Keratinocyte (primary cell): ENCODE data around the gene WDR93. TPM values are rescaled to one million over a fixed set of nuclear protein-coding genes. Genes with fewer than 3 reads are reported as not detected.

Experiments used
- DNase-seq: peaks from one replicate; pipeline ENCODE4 v3.0.0-alpha.2; 2011; ENCODE audit warnings: low read depth, missing footprints, low spot score
- FAIRE-seq: peaks from 2 replicates; lab custom pipeline; 2011; peaks lifted over from hg19 to GRCh38; lab: Jason Lieb, UNC
- H2AFZ ChIP-seq: 2 replicates; pipeline ENCODE4 v1.6.0; 2012; ENCODE audit warnings: low read length, control low read depth, inconsistent platforms; ENCODE audit not compliant: control insufficient read depth
- H3K27ac ChIP-seq: 2 replicates; pipeline ENCODE4 v1.5.1; 2011; ENCODE audit warnings: low read length; ENCODE audit not compliant: control insufficient read depth, insufficient read depth
- H3K27me3 ChIP-seq: 3 replicates; pipeline ENCODE4 v1.6.0; 2011; ENCODE audit warnings: low read length; ENCODE audit not compliant: control insufficient read depth, insufficient read depth; ENCODE audit errors: extremely low read depth
- H3K36me3 ChIP-seq, 2 experiments: 2 replicates in 1 of 2; 3 replicates in 1 of 2; pipeline ENCODE4 v1.5.1; 2011; ENCODE audit warnings: low read length in 2 of 2, mild to moderate bottlenecking in 1 of 2; ENCODE audit not compliant: control insufficient read depth in 2 of 2, insufficient read depth in 2 of 2; ENCODE audit errors: extremely low read depth in 1 of 2
- H3K4me1 ChIP-seq: 3 replicates; pipeline ENCODE4 v1.5.1; 2011; ENCODE audit warnings: low read length; ENCODE audit not compliant: control insufficient read depth, insufficient read depth; ENCODE audit errors: extremely low read depth
- H3K4me2 ChIP-seq: 3 replicates; pipeline ENCODE4 v1.6.0; 2011; ENCODE audit warnings: low read depth, low read length; ENCODE audit not compliant: control insufficient read depth, insufficient read depth; ENCODE audit errors: extremely low read depth
- H3K4me3 ChIP-seq, 3 experiments: fragments of 200-600 bp in 1 of 3; sonication (generic) in 1 of 3; 2 replicates in 2 of 3; 3 replicates in 1 of 3; pipeline ENCODE4 v1.5.1; 2011 to 2016; ENCODE audit warnings: low read length in 3 of 3, mild to moderate bottlenecking in 3 of 3, control low read depth in 2 of 3, inconsistent platforms in 1 of 3, low read depth in 1 of 3, mixed read lengths in 1 of 3, mixed run types in 1 of 3, moderate library complexity in 1 of 3; ENCODE audit not compliant: control insufficient read depth in 2 of 3, insufficient read depth in 2 of 3; ENCODE audit errors: extremely low read depth in 1 of 3
- H3K79me2 ChIP-seq: 2 replicates; pipeline ENCODE4 v1.6.0; 2012; ENCODE audit warnings: low read length; ENCODE audit not compliant: control insufficient read depth, insufficient read depth
- H3K9ac ChIP-seq: 3 replicates; pipeline ENCODE4 v1.6.0; 2011; ENCODE audit warnings: low read length; ENCODE audit not compliant: control insufficient read depth, insufficient read depth; ENCODE audit errors: extremely low read depth
- H3K9me1 ChIP-seq: 3 replicates; pipeline ENCODE4 v1.6.0; 2011; ENCODE audit warnings: low read length; ENCODE audit not compliant: control insufficient read depth, insufficient read depth; ENCODE audit errors: extremely low read depth
- H3K9me3 ChIP-seq: 2 replicates; pipeline ENCODE4 v1.5.1; 2012; ENCODE audit warnings: low read depth, low read length; ENCODE audit not compliant: control insufficient read depth
- H4K20me1 ChIP-seq: 3 replicates; pipeline ENCODE4 v1.6.0; 2011; ENCODE audit warnings: low read length; ENCODE audit not compliant: control insufficient read depth, insufficient read depth; ENCODE audit errors: extremely low read depth
- EZH2 ChIP-seq: IDR thresholded peaks from one replicate; pipeline ENCODE4 v1.6.1; 2012; ENCODE audit warnings: inconsistent platforms, mild to moderate bottlenecking, low read length, moderate library complexity
- dilution Hi-C: fragments of 300-500 bp; cut with MboI; formaldehyde crosslinking; loops from one replicate; pipeline ENCODE4 v1.7.0; 2020; ENCODE audit warnings: low sequenced_read_pairs; ENCODE audit not compliant: extremely low pct_ligation_motif_present
- polyA plus RNA-seq, 5 experiments: library from polyadenylated mRNA; depleted of rRNA in 3 of 5; stranded (reverse) in 3 of 5; stranded (forward) in 1 of 5; unstranded in 1 of 5; fragments of >200 nt; gene quantifications; 1 replicate in 1 of 5; 2 replicates in 3 of 5; 3 replicates in 1 of 5; pipeline versions ENCODE4 v1.2.1 to v1.2.3, GENCODE V29; 2011 to 2012; ENCODE audit warnings: missing spikeins in 2 of 5, low read depth in 1 of 5, low replicate concordance in 1 of 5
- TF ChIP-seq, protein P1 (sequence below), 3 experiments: IDR thresholded peaks in 1 of 3; conservative IDR thresholded peaks in 1 of 3; optimal IDR thresholded peaks in 1 of 3; 2 replicates in 2 of 3; 3 replicates in 1 of 3; pipeline versions ENCODE3 to v1.5.1; 2011; ENCODE audit warnings: low read length in 3 of 3, mild to moderate bottlenecking in 3 of 3, moderate library complexity in 2 of 3, control low read depth in 1 of 3, inconsistent platforms in 1 of 3; ENCODE audit not compliant: insufficient read depth in 2 of 3; ENCODE audit errors: extremely low read depth in 1 of 3

Gene WDR93
- polyA plus RNA-seq, 1 donor (not counting 4 experiments of a cell fraction or from before 2014, with no cell fraction given): 0.05 TPM

DNA sequence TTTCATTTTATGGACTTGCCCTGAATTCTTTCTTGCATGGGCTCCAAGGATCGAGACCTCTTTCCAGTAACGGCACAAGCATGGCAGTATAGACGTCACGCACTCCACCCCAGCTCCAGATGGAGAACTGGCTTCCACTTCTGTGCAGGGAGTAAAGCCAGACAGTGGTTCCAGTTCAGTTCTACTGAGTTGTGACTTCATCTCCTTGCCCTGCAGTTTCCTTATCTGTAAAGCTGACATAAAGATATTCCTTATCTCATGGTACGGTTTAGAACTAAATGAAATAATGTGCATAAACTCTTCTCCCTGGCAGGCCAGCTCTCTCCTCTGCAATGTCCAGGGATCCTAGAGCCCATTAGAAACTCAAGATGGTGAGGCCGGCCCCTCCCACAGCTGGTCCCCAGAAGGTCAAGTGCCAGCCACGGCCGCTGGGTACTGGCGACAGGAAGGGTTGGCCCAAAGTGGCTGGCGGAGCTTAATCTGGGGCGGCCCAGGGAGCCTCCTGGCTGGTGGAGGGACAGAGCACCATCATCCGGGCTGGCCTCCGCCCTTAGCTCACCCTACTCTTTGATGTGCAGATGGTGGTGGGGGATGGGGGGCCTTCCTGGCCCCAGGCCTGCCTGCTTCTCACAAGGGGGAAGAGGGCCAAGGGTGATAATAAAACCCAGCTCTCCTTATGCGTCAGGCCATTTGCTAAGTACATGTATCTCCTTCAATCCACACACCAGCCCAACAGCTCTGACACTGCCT lies 92.7 kb downstream of the WDR93 start:
- Histone ChIP-seq H2AFZ (peak overlapping the region; percentile 30), H3K9ac (no peak overlapping the region), H3K27ac (peak overlapping the region; percentile 99), H3K4me2 (peak overlapping the region; percentile 22), H3K9me1 (peaks cover 2% of the 10 kb centered on the region), H4K20me1 (no peaks in the 10 kb centered on the region), H3K9me3 (no peaks in the 10 kb centered on the region), H3K27me3 (no peaks in the 10 kb centered on the region), H3K4me1 (peaks cover 34% of the 10 kb centered on the region), H3K36me3 (no peaks in the 10 kb centered on the region), H3K79me2 (no peaks in the 10 kb centered on the region), H3K4me3 (no peak overlapping the region)
- TF ChIP-seq, protein P1, sequence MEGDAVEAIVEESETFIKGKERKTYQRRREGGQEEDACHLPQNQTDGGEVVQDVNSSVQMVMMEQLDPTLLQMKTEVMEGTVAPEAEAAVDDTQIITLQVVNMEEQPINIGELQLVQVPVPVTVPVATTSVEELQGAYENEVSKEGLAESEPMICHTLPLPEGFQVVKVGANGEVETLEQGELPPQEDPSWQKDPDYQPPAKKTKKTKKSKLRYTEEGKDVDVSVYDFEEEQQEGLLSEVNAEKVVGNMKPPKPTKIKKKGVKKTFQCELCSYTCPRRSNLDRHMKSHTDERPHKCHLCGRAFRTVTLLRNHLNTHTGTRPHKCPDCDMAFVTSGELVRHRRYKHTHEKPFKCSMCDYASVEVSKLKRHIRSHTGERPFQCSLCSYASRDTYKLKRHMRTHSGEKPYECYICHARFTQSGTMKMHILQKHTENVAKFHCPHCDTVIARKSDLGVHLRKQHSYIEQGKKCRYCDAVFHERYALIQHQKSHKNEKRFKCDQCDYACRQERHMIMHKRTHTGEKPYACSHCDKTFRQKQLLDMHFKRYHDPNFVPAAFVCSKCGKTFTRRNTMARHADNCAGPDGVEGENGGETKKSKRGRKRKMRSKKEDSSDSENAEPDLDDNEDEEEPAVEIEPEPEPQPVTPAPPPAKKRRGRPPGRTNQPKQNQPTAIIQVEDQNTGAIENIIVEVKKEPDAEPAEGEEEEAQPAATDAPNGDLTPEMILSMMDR (optimal IDR thresholded peaks at IDR 0.05 in 1 of 3, IDR thresholded peaks at IDR 0.05 in 1 of 3, conservative IDR thresholded peaks at IDR 0.05 in 1 of 3; ENCODE audit: extremely low read depth in 1 of 3, insufficient read depth in 2 of 3, low read length in 3 of 3): no peak
- TF ChIP-seq EZH2: no peak
- dilution Hi-C loops: no loop called here
- DNase-seq (no peak), FAIRE-seq (no peak)

DNA sequence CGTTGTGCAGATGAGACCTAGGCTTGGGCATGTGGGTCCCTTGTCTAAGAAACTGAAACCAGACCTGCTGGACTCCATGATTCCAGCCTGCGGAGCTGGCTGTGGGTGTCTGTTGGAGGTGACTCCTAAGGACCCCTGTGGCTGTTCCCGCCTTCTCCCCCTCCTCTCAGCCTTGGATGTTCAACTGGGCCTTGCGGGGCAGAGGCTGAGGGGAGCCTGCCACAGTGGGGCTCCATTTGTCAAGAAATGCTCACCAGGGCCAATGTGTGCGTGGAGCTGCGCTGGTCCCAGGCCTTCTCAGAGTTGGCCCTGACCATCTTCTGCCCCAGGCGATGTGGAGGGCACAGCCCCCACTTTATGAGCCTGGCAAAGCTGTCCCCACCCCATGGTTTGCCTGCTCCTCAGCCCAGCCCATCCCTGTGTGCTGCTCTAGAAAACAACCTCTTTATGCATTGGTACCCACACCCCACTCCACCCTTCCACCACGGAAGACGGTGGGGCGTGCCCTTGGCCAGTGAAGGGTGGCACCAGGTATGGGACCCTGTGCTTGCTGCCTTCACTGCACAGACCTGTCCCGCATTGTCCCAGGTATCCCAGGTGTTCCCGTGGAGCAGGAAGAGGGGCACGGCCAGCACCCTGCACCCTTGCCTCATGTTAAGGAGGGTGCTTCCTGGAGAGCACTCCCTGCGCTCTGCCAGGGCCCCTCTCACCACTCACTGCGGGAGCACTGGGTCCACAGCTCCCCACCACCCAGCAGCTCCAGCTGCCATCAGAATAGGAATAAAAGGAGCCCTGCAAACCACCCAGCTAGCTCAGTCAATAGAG lies 93.5 kb downstream of the WDR93 start:
- TF ChIP-seq, protein P1 (optimal IDR thresholded peaks at IDR 0.05 in 1 of 3, IDR thresholded peaks at IDR 0.05 in 1 of 3, conservative IDR thresholded peaks at IDR 0.05 in 1 of 3; ENCODE audit: extremely low read depth in 1 of 3, insufficient read depth in 2 of 3, low read length in 3 of 3): no peak
- no peak for TF ChIP-seq EZH2
- Histone ChIP-seq H4K20me1 (no peaks in the 10 kb centered on the region), H3K27ac (no peak overlapping the region), H3K36me3 (no peaks in the 10 kb centered on the region), H3K4me3 (no peak overlapping the region), H3K4me2 (no peak overlapping the region), H3K9me1 (peaks cover 2% of the 10 kb centered on the region), H3K9ac (no peak overlapping the region), H3K4me1 (peaks cover 31% of the 10 kb centered on the region), H3K9me3 (no peaks in the 10 kb centered on the region), H3K27me3 (no peaks in the 10 kb centered on the region), H2AFZ (no peak overlapping the region), H3K79me2 (no peaks in the 10 kb centered on the region)
- FAIRE-seq (no peak), DNase-seq (no peak)
- dilution Hi-C loops: no loop called here
